ENCODE data around the gene STAC3.

GRCh38 chr12:57211791-57212700 lies 38.9 kb downstream of the STAC3 start:
- TF ChIP-seq YY1 (tag by site-specific recombination; IDR thresholded peaks at IDR 0.05) = no peak
- no peak for TF ChIP-seq REST (tag by site-specific recombination; IDR thresholded peaks at IDR 0.05)
- no peak for TF ChIP-seq ZSCAN18 (tag by site-specific recombination; IDR thresholded peaks at IDR 0.05)
- TF ChIP-seq SP2 (tag by site-specific recombination; IDR thresholded peaks at IDR 0.05) = no peak
- TF ChIP-seq AEBP2 (tag by site-specific recombination; IDR thresholded peaks at IDR 0.05; ENCODE audit: borderline replicate concordance) = no peak
- no peak for TF ChIP-seq KLF16 (tag by site-specific recombination; IDR thresholded peaks at IDR 0.05)
- TF ChIP-seq ZNF549 (tag by site-specific recombination; IDR thresholded peaks at IDR 0.05) = no peak
- no peak for TF ChIP-seq ZFP41 (tag by site-specific recombination; IDR thresholded peaks at IDR 0.05; ENCODE audit: borderline replicate concordance)
- TF ChIP-seq ZNF624 (tag by site-specific recombination; IDR thresholded peaks at IDR 0.05) = no peak
- no peak for TF ChIP-seq CTCF (tag by site-specific recombination; IDR thresholded peaks at IDR 0.05)
- TF ChIP-seq ZNF664 (tag by site-specific recombination; IDR thresholded peaks at IDR 0.05) = no peak
- no peak for TF ChIP-seq ZNF416 (tag by site-specific recombination; IDR thresholded peaks at IDR 0.05)
- TF ChIP-seq ZEB2 (tag by site-specific recombination; IDR thresholded peaks at IDR 0.05) = no peak

All from HEK293 (cell line).